Urothelium cell line (cell line): ENCODE data around the gene ATP6V1F.

Experiments
- DNase-seq: peaks from one replicate; pipeline ENCODE4 v3.0.0; 2011; ENCODE audit warnings: low spot score, mixed read lengths
- FAIRE-seq: peaks from 2 replicates; lab custom pipeline; 2011; peaks lifted over from hg19 to GRCh38; lab: Jason Lieb, UNC

Gene ATP6V1F

DNA sequence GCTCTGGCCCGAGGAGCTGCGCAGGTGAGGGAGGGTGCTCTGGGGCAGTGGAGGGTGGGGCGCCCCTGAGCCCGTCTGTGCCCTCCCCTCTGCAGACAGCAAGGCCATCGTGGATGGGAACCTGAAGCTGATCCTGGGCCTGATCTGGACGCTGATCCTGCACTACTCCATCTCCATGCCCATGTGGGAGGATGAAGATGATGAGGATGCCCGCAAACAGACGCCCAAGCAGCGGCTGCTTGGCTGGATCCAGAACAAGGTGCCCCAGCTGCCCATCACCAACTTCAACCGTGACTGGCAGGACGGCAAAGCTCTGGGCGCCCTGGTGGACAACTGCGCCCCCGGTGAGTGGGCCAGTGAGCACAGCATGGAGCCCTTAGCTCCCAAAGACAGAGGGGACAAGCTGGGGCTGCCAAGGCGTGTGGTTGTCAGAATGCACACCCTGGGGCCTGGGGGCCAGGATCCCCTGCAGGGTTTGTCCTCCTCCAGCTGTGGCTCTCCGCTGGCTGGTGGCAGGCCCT lies 27.4 kb upstream of the ATP6V1F start:
- FAIRE-seq (no peak), DNase-seq (no peak)

DNA sequence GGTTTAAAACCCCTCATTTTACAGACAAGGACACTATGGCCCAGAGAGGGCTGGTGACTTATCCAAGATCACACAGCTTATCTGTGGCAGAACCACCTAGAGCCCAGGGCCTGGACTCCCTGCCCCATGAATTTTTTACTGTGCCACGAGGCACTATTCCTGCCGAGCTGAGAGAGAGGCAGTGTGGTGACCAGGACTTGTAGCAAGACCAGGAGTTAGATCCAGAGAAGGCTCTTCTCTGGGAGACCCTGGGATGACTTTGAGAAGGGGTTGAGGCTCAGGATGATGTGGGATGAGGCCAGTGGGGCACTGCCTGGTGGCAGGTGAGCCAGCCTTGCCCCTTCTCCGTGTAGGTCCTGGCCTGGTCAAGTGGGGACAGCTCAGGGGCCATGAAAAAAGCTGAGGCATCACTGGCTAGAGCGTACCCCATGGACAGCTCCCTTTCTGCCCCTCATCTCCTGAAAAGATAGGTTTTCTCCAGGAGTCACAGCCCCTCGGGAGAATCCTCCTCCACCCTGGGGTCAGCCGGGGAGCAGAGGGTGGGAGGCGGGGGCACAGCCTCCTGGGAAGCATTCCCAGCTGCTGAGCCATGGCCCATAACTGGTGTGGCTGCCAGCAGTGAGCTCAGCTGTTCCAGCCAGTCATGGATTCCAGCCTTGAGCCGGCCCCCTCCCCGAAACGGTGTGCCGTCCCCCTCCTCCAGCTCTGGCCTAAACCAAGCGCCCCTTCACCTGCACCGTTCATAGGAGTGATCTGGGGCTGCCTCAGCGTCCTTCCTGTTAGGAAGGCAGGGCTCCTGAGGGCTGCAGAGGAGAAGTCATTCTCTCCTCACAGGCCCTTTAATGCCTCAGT lies 26.6 kb upstream of the ATP6V1F start:
- FAIRE-seq (no peak), DNase-seq (no peak)

DNA sequence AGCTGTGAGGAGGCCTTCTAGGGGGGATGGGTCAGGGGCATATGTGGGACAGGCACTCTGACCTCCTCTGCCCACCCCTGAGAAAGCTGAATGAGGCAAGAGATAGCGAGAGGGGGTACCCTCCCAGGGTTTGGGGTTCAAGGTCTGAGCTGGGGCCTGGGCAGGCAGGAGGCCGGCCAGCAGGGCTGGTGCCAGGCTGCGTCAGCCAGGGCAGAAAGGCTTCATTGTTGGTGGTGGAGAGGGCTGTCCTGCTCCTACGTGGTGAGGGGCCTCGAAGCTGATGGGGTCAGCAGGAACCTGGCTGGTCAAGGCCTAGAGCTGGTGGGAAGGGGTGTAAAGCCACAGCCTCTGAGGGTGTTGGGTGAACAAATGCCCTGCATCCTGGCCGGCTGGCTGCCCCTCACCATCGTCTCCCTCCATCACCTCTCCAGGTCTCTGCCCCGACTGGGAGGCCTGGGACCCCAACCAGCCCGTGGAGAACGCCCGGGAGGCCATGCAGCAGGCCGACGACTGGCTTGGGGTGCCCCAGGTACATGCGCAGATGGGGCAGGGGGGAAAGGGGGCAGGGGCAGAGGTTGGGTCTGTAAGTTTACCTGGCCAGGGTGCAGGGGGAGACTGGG lies 25.8 kb upstream of the ATP6V1F start:
- no peak for DNase-seq
- no peak for FAIRE-seq

DNA sequence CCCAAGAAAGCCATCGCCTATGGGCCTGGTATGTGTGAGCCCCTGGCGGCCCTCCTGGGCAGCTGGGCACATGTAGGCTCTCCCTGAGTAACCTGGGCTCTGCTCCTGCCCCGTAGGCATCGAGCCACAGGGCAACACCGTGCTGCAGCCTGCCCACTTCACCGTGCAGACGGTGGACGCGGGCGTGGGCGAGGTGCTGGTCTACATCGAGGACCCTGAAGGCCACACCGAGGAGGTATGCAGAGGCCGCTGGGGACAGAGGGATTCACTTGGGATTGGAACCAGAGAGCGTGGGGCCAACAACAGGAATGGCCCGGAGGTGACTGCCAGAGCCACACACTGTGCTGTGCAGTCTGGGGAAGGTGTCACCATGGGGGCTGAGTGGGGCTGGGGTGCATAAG lies 25.1 kb upstream of the ATP6V1F start:
- DNase-seq = no peak
- FAIRE-seq = no peak

DNA sequence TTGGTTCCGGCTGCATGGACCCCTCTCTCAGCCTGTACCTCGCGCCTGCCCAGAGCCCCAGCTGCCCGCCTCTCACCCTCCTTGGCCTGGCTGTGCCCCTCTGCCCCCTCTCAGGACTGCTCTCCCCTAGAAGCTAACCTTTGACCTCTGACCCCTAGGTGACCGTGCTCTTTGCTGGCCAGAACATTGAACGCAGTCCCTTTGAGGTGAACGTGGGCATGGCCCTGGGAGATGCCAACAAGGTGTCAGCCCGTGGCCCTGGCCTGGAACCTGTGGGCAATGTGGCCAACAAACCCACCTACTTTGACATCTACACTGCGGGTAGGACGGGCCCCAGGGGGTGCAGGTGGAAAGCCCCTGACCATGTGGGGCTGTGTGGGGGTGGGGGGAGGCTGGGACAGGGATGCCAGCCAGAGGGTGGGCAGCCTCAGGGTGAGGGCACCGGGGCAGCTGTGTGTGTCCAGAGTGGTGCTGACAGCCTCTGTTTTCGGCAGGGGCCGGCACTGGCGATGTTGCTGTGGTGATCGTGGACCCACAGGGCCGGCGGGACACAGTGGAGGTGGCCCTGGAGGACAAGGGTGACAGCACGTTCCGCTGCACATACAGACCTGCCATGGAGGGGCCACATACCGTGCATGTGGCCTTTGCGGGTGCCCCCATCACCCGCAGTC lies 24.4 kb upstream of the ATP6V1F start:
- no peak for DNase-seq

DNA sequence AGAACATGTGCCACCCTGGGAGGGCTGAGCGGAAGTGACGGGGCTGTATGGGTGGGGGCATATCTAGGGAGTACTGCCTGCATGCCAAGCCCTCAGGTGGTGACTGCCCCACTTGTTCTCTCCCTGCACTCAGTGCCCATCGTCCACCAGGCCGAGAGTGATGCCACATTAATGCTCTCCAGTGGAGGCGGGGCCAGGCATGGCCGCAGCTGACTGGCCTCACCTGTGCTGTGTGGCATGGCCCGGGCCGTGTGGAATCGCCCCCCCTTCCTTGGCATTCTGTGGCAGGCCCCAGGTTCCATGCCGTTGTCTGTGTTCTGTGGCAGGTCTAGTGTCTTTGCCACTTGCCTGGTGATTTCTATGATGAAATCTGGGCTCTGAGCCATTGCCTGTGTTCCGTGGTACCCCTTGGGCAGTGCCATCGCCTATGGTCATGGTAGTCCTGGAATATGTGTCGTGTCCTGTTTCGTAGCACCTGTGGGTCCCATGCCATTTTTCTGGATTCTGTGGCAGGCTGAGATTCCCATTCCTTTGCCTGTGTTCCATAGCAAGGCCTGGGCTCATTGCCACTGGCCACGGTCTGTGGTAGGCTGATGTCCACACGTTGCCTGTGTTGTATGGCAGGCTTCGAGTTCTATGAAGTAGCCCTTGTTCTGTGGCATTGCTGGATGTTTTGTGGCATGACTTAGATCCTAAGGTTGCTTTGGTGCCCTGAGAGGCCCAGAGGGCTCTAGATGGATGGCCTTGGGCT lies 23.5 kb upstream of the ATP6V1F start:
- no peak for FAIRE-seq

More for the DNA sequence above, 24.4 kb upstream of the ATP6V1F start:
- no peak for FAIRE-seq

DNA sequence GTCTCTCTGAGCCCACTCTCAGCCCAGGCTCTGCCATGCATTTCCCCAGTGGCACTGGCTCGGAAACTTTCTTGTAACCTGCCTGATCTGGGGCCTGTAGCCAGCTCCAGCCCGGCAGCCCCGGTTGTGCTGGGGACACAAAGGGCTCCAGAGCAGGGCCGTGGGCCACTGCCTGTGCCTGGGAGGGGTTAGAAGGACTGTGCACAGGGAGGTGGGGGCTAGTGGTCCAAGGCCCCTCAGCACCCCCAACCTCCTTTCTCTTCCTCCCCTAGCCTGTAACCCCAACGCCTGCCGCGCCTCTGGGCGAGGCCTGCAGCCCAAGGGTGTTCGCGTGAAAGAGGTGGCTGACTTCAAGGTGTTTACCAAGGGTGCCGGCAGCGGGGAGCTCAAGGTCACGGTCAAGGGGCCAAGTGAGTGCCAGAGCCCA lies 22.9 kb upstream of the ATP6V1F start:
- FAIRE-seq (no peak), DNase-seq (no peak)

More for the DNA sequence above, 23.5 kb upstream of the ATP6V1F start:
- no peak for DNase-seq

DNA sequence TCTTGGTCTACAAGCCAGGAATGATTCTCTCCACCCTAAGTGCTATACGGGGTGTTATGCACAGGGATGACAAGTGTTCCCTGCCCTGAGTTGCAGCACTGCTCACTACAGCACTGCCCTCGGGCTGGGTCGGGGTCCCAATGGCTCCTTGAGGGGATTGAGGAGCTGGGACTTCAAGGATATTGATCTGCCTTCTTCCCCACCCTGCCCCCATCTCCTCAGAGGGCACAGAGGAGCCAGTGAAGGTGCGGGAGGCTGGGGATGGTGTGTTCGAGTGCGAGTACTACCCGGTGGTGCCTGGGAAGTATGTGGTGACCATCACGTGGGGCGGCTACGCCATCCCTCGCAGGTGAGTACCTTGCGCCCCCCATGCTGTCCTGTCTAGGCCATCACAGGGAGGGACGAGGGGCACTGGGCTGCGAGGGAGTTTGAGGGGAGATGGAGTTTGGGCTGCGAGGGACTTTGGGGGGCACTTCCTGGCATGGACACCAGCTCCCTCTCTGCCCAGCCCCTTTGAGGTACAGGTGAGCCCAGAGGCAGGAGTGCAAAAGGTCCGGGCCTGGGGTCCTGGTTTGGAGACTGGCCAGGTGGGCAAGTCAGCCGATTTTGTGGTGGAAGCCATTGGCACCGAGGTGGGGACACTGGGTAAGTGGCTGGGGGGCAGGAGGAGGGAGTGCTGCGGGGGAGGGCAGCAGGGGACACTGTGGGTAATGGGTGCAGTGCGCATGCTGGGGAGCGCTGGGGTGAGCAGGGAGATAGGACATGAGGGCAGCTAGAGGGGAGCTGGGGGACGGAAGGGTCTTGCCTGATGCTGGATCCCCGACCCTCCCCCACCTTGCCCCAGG lies 22.1 kb upstream of the ATP6V1F start:
- DNase-seq = no peak
- no peak for FAIRE-seq

DNA sequence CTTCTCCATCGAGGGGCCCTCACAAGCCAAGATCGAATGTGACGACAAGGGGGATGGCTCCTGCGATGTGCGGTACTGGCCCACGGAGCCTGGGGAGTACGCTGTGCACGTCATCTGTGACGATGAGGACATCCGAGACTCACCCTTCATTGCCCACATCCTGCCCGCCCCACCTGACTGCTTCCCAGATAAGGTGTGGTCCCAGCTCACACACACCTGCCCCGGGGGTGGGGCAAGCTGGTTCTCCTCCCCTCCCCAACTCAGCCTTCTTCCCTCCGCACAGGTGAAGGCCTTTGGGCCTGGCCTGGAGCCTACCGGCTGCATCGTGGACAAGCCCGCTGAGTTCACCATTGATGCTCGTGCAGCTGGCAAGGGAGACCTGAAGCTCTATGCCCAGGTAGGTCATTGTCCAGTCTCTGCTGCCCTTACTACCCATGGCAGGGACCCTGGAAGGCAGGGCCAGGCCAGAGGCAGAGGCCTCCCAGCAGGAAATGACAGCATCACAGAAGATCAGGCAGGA lies 21.4 kb upstream of the ATP6V1F start:
- no peak for DNase-seq
- no peak for FAIRE-seq

DNA sequence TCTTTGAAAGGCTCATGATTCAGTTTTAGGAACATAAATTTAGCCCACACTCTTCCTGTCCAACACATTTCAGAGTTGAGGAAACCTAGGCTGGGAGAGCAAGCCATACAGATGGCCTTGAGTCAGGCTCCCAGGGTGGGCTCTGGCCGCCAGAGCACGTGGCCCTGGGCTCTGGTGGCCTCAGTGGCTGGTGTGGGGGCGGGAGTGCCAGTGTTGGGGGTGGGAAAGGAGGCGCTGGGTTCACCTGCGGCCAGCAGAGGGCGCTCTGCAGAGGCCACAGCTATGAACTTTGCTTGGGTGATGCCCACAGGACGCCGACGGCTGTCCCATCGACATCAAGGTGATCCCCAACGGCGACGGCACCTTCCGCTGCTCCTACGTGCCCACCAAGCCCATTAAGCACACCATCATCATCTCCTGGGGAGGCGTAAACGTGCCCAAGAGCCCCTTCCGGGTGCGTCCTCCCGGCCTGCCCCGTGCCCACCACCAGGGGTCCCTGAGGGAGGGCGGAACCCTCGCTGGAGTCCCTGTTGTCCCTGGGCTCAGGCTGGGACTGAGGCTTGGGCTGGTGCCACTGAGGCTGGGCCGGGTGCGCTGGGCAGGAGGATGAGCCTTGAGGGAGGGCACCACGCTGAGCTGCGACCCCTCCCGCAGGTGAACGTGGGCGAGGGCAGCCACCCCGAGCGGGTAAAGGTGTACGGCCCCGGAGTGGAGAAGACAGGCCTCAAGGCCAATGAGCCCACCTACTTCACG lies 20.6 kb upstream of the ATP6V1F start:
- DNase-seq = peak; percentile 62
- FAIRE-seq = no peak

DNA sequence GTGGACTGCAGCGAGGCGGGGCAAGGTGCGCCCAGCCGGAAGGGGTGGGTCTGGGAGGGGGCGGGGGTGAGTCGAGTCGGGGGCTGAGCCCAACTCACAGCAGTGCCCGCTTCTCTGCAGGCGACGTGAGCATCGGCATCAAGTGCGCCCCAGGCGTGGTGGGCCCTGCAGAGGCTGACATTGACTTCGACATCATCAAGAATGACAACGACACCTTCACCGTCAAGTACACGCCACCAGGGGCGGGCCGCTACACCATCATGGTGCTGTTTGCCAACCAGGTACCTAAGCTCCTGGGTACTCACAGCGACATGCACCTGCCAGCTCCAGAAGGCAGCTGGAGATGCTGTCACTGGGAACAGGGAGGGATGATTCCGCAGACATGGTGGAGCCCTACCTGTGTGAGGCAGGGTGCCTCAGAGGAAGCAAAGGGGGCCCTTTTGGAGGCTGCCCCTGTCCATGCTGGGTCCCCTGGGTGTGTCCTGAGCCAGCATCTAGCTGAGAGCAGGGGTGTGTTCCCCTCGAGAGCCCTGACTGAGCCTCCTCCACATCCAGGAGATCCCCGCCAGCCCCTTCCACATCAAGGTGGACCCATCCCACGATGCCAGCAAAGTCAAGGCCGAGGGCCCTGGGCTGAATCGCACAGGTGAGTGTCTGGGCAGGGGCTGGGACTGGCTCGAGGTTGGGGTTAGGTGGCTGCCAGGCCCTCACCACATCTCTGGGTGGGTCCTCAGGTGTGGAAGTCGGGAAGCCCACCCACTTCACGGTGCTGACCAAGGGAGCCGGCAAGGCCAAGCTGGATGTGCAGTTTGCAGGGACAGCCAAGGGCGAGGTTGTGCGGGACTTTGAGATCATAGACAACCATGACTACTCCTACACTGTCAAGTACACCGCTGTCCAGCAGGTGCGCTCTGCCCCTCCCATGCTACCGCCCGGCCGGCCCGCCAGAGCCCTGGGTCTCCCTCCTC lies 19.7 kb upstream of the ATP6V1F start:
- FAIRE-seq = no peak
- no peak for DNase-seq

DNA sequence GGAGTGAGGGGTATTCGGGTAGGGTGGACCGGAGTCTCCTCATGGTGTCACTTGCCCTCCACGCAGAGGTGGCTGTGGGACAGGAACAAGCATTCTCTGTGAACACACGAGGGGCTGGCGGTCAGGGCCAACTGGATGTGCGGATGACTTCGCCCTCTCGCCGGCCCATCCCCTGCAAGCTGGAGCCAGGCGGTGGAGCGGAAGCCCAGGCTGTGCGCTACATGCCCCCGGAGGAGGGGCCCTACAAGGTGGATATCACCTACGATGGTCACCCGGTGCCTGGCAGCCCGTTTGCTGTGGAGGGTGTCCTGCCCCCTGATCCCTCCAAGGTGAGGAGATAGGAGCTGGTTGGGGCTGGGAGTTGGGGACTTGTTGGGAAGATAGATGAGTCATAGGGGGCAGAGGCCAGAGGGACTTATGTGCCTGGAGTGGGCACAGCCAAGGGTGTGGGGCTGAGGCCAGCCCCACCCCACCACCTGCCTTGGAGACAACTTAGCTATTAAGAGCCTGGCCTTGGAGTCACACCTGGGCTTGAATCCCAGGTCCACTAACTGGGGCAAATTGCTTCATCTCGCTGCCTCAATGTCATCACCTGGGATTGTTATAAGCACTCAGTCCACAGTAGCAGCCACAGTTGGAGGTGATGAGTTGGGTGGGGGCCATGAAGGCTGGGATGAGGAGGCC lies 18.6 kb upstream of the ATP6V1F start:
- DNase-seq = no peak
- no peak for FAIRE-seq

DNA sequence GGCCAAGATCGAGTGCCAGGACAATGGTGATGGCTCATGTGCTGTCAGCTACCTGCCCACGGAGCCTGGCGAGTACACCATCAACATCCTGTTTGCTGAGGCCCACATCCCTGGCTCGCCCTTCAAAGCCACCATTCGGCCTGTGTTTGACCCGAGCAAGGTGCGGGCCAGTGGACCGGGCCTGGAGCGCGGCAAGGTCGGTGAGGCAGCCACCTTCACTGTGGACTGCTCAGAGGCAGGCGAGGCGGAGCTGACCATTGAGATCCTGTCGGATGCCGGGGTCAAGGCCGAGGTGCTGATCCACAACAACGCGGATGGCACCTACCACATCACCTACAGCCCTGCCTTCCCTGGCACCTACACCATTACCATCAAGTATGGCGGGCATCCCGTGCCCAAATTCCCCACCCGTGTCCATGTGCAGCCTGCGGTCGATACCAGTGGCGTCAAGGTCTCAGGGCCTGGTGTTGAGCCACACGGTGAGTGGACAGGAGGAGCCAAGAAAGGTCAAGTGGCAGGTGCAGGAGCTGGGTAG lies 17.8 kb upstream of the ATP6V1F start:
- DNase-seq (no peak), FAIRE-seq (no peak)

DNA sequence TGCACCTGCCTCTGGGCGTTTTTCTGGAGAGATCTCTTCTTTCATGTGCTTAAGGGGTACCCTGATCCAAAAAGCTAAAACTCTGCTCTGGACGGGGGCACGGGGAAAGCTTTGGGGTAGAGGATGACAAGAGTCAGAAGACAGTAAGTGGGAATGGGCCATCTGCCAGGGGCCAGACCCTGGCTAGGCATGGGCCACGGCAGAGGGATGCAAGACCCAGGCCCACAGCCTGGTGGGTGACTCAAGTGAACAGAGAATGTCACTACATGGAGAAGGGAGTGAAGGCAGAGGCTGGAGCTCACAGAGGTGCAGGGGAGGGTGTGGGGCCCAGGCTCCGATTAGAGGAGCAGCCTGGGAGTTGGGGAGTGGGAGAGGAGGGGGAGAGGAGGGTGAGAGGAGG lies 17.2 kb upstream of the ATP6V1F start:
- no peak for FAIRE-seq
- no peak for DNase-seq

DNA sequence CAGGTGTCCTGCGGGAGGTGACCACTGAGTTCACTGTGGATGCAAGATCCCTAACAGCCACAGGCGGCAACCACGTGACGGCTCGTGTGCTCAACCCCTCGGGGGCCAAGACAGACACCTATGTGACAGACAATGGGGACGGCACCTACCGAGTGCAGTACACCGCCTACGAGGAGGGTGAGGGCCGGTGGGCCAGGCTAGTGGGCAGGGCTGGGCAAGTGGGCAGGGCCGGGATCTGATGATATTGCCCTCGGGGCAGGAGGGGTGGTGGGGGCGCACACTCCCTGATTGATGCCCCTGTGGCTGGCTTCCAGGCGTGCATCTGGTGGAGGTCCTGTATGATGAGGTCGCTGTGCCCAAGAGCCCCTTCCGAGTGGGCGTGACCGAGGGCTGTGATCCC lies 16.7 kb upstream of the ATP6V1F start:
- FAIRE-seq = no peak
- no peak for DNase-seq

DNA sequence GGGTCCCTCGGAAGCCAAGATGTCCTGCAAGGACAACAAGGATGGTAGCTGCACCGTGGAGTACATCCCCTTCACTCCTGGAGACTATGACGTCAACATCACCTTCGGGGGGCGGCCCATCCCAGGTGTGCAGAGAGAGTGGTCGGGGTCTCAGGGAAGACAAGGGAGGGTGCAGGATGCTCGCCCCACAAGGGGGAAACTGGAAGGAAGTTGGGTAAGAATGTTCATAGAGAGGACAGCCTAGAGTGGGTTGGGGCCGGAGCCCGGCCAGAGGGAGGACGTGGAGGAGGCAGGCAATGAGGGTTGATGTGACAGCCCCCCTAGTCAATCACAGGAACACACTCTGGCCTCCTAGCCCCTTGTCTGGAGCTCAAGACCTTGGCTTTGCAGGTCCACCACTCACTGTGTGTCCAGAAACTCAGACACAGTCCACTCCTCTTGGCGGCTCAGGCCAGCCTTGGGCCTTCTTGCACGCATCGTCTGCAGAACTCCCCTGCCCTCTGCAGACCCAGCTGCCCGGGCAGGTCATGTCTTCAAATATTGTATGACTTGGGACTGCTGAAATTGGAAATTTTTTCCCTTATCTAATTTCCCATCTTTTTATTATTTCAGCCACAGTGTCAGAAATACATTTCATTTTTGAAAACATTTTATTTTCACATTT lies 15.7 kb upstream of the ATP6V1F start:
- DNase-seq = no peak
- FAIRE-seq = no peak
